Smooth muscle cell (in vitro differentiated cells): ENCODE measurements around the gene PAF1. TPM values are rescaled to one million over a fixed set of nuclear protein-coding genes. Genes with fewer than 3 reads are reported as not detected.

Source experiments
- DNase-seq: peaks from one replicate; lab custom pipeline; 2025; ENCODE audit not compliant: unreplicated experiment; lab: John Stamatoyannopoulos, UW
- H2AFZ ChIP-seq: fragments of 200-600 bp; sonication (generic); 2 replicates; pipeline ENCODE4 v1.6.0; 2016; ENCODE audit warnings: antibody characterized with exemption, low read depth, mild to moderate bottlenecking
- H3F3A ChIP-seq: fragments of 200-600 bp; sonication (generic); 2 replicates; pipeline ENCODE4 v1.6.0; 2017; ENCODE audit warnings: antibody characterized with exemption, low read depth
- H3K27ac ChIP-seq: fragments of 200-600 bp; sonication (generic); 2 replicates; pipeline ENCODE4 v1.5.1; 2016; ENCODE audit warnings: low read depth, mild to moderate bottlenecking
- H3K27me3 ChIP-seq: fragments of 200-600 bp; sonication (generic); 2 replicates; pipeline ENCODE4 v1.6.1; 2016; ENCODE audit warnings: low read depth, mild to moderate bottlenecking
- H3K36me3 ChIP-seq: fragments of 200-600 bp; sonication (generic); 2 replicates; pipeline ENCODE4 v1.5.1; 2016; ENCODE audit warnings: low read depth
- H3K4me1 ChIP-seq: fragments of 200-600 bp; sonication (generic); 2 replicates; pipeline ENCODE4 v1.5.1; 2016; ENCODE audit warnings: low read depth
- H3K4me2 ChIP-seq: fragments of 200-600 bp; sonication (generic); 2 replicates; pipeline ENCODE4 v1.6.0; 2016; ENCODE audit warnings: mild to moderate bottlenecking
- H3K4me3 ChIP-seq: fragments of 200-600 bp; sonication (generic); 2 replicates; pipeline ENCODE4 v1.5.1; 2016; ENCODE audit warnings: mild to moderate bottlenecking
- H3K79me2 ChIP-seq: fragments of 200-600 bp; sonication (generic); 2 replicates; pipeline ENCODE4 v1.6.0; 2016; ENCODE audit warnings: low read depth, mild to moderate bottlenecking
- H3K9ac ChIP-seq: fragments of 200-600 bp; sonication (generic); 2 replicates; pipeline ENCODE4 v1.6.0; 2016; ENCODE audit warnings: low read depth
- H3K9me3 ChIP-seq: fragments of 200-600 bp; sonication (generic); replicated peaks from 2 replicates; pipeline ENCODE4 v1.5.1; 2016; ENCODE audit warnings: low read depth
- H4K20me1 ChIP-seq: fragments of 200-600 bp; sonication (generic); 2 replicates; pipeline ENCODE4 v1.6.0; 2016; ENCODE audit warnings: low read depth
- WGBS: methylation state at CpG from one replicate; pipeline ENCODE4 v1.1.7; 2016; ENCODE audit warnings: low lambda C conversion rate; 5-methylcytosine and 5-hydroxymethylcytosine counted together
- polyA plus RNA-seq: library from polyadenylated mRNA; unstranded; fragments of >200 nt; fragmentation: Nextera tagmentation; extraction: Ambion mirVana; gene quantifications from 2 replicates; pipeline ENCODE4 v1.2.1, GENCODE V29; 2016
- total RNA-seq: library from RNA; depleted of rRNA; stranded (reverse); fragments of >200 nt; gene quantifications from 2 replicates; pipeline ENCODE4 v1.2.3, GENCODE V29; 2014
- TF ChIP-seq, protein P1 (sequence below): fragments of 200-600 bp; sonication (generic); IDR thresholded peaks from 2 replicates; pipeline ENCODE4 v1.5.1; 2017; ENCODE audit warnings: borderline replicate concordance, mild to moderate bottlenecking, antibody characterized with exemption; ENCODE audit not compliant: insufficient read depth, poor library complexity, severe bottlenecking

Gene PAF1
- total and polyA plus RNA-seq, 2 experiments from 2014 or later, result 27.8 to 42.7 TPM

- Histone ChIP-seq H3K36me3 (peaks cover 3% of the 10 kb centered on the region), H3F3A (peaks cover 13% of the 10 kb centered on the region)
- TF ChIP-seq, protein P1, sequence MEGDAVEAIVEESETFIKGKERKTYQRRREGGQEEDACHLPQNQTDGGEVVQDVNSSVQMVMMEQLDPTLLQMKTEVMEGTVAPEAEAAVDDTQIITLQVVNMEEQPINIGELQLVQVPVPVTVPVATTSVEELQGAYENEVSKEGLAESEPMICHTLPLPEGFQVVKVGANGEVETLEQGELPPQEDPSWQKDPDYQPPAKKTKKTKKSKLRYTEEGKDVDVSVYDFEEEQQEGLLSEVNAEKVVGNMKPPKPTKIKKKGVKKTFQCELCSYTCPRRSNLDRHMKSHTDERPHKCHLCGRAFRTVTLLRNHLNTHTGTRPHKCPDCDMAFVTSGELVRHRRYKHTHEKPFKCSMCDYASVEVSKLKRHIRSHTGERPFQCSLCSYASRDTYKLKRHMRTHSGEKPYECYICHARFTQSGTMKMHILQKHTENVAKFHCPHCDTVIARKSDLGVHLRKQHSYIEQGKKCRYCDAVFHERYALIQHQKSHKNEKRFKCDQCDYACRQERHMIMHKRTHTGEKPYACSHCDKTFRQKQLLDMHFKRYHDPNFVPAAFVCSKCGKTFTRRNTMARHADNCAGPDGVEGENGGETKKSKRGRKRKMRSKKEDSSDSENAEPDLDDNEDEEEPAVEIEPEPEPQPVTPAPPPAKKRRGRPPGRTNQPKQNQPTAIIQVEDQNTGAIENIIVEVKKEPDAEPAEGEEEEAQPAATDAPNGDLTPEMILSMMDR, result no peak
These were observed 5.9 kb downstream of the PAF1 start for GRCh38 chr19:39384839-39385568.

GRCh38 chr19:39382991-39383828 is 7.7 kb downstream of the PAF1 start:
- Histone ChIP-seq H3K36me3 (no peaks in the 10 kb centered on the region), H2AFZ (no peak overlapping the region), H4K20me1 (no peaks in the 10 kb centered on the region), H3K4me3 (no peak overlapping the region), H3K9ac (no peak overlapping the region), H3K27ac (no peak overlapping the region), H3K4me1 (no peaks in the 10 kb centered on the region), H3K9me3 (no peaks in the 10 kb centered on the region), H3F3A (peaks cover 13% of the 10 kb centered on the region), H3K79me2 (no peaks in the 10 kb centered on the region), H3K4me2 (no peak overlapping the region), H3K27me3 (no peaks in the 10 kb centered on the region)
- TF ChIP-seq, protein P1, result no peak
- no peak for DNase-seq
- 95% methylated on average over 18 of the region's 18 CpGs for WGBS

More at GRCh38 chr19:39384839-39385568, 5.9 kb downstream of the PAF1 start:
- Histone ChIP-seq H3K4me3 (no peak overlapping the region), H3K79me2 (peaks cover 2% of the 10 kb centered on the region), H3K9me3 (no peaks in the 10 kb centered on the region), H3K27me3 (no peaks in the 10 kb centered on the region), H4K20me1 (no peaks in the 10 kb centered on the region), H3K4me1 (peaks cover 3% of the 10 kb centered on the region), H3K27ac (no peak overlapping the region), H3K4me2 (no peak overlapping the region), H3K9ac (no peak overlapping the region), H2AFZ (no peak overlapping the region)
- WGBS, result 85% methylated on average over 9 of the region's 9 CpGs
- DNase-seq, result no peak

DNA sequence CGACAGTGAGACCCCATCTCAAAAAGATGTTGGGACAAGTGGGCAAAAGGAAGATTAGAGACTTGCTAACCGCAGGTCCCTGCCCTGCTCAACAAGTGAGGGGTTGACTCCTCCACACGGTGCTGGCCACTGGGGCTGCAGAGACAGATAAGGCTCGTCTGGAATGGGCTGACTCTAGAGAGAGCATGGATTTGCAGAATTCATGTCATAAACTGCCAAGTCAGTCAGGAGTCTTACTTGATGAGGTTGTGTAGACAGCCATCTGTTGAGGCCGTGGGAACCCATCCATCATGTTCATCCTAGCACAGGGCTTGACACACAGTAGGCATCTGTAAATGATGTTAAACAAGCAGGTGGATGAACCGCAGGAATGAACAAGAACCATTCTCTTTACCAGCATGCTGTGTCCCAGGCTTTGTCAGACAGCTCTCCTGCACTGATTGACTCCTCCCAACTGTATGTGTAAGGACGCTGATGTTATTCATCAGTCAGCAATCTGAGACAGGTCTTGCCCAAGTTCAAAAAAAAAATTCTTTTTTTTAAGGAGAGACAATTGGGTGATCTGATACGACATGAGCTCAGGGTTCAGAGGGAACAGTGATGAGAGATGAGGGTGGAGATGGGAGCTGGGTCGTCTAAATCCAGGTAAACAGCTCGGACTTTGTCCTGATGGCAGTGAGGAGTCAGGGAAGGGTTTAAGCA is 8.8 kb downstream of the PAF1 start:
- H3K4me1 ChIP-seq, result no peaks in the 10 kb centered on the region
- no peak overlapping the region for H2AFZ ChIP-seq
- H3K27ac ChIP-seq, result no peak overlapping the region
- no peak for DNase-seq
- no peak overlapping the region for H3K4me2 ChIP-seq
- TF ChIP-seq, protein P1, result no peak
- no peak overlapping the region for H3K4me3 ChIP-seq
- peaks cover 5% of the 10 kb centered on the region for H3F3A ChIP-seq
- H4K20me1 ChIP-seq, result no peaks in the 10 kb centered on the region
- no peaks in the 10 kb centered on the region for H3K9me3 ChIP-seq
- peaks cover 3% of the 10 kb centered on the region for H3K36me3 ChIP-seq
- no peaks in the 10 kb centered on the region for H3K27me3 ChIP-seq
- 90% methylated on average over 10 of the region's 10 CpGs for WGBS
- H3K9ac ChIP-seq, result no peak overlapping the region
- H3K79me2 ChIP-seq, result no peaks in the 10 kb centered on the region
